Activated CD4-positive, alpha-beta T cell treated with anti-CD3 and anti-CD28 coated beads for 24 hours (primary cell): Measurements from ENCODE around the gene SLC38A7.
A peak's percentile ranks its signal among the peaks of the same experiment; 100 is the strongest.
"Not testable (repeated sequence)": the region's sequence is repeated elsewhere in the genome, so short reads cannot be mapped to it uniquely, and the experiment has no call there.

ENCODE experiments used
- DNase-seq, 2 donors: peaks; one replicate each; pipeline ENCODE4 v3.0.0-alpha.2; 2020; ENCODE audit warnings: low read depth in 2 of 2

The SLC38A7 gene

GRCh38 chr16:58684354-58685083 is at the start of gene SLC38A7:
Gene SLC38A7 (minus strand): TSS chr16:58684770. CDS start chr16:58680126, 4,644 bp downstream.
- DNase-seq: peak; percentile 56 to 67

GRCh38 chr16:58733671-58734458 is 49.3 kb upstream of the SLC38A7 start, which contains the start of gene GOT2:
Gene GOT2 (minus strand): TSS chr16:58734316. CDS start chr16:58734228, 88 bp downstream.
- peak; percentile 65 to 75 for DNase-seq

GRCh38 chr16:58733248-58733670 is 48.7 kb upstream of the SLC38A7 start:
- no peak for DNase-seq

- no peak for DNase-seq
These were observed 48.1 kb upstream of the SLC38A7 start for GRCh38 chr16:58732545-58733247.

GRCh38 chr16:58730724-58731370 is 46.3 kb upstream of the SLC38A7 start:
- DNase-seq: no peak

GRCh38 chr16:58727796-58728568 is 43.4 kb upstream of the SLC38A7 start:
- DNase-seq: no peak

- no peak for DNase-seq
These were observed 42.6 kb upstream of the SLC38A7 start for GRCh38 chr16:58727028-58727781.

- DNase-seq: no peak
These were observed 38.5 kb upstream of the SLC38A7 start for GRCh38 chr16:58723109-58723508.

GRCh38 chr16:58717994-58718393 is 33.4 kb upstream of the SLC38A7 start:
- DNase-seq: no peak

- no peak for DNase-seq
These were observed 31.9 kb upstream of the SLC38A7 start for GRCh38 chr16:58716468-58716867.

- no peak for DNase-seq
These were observed 29.2 kb upstream of the SLC38A7 start for GRCh38 chr16:58713742-58714141.

GRCh38 chr16:58709333-58709732 is 24.8 kb upstream of the SLC38A7 start:
- DNase-seq: no peak

GRCh38 chr16:58699151-58699550 is 14.6 kb upstream of the SLC38A7 start:
- DNase-seq: no peak

GRCh38 chr16:58695368-58695767 is 10.8 kb upstream of the SLC38A7 start:
- DNase-seq: no peak

- no peak for DNase-seq
These were observed 7.9 kb upstream of the SLC38A7 start for GRCh38 chr16:58692450-58692849.

- not testable (repeated sequence) for DNase-seq
These were observed 2.6 kb upstream of the SLC38A7 start for GRCh38 chr16:58686985-58687706.

- DNase-seq: no peak
These were observed 497 bp upstream of the SLC38A7 start for GRCh38 chr16:58685084-58685449.

- no peak for DNase-seq
These were observed 593 bp downstream of the SLC38A7 start for GRCh38 chr16:58684001-58684353.

- DNase-seq: no peak
These were observed 4.8 kb downstream of the SLC38A7 start for GRCh38 chr16:58679763-58680162.

GRCh38 chr16:58678716-58679115 is 5.9 kb downstream of the SLC38A7 start:
- DNase-seq: no peak
